Measurements from ENCODE around the gene PHLDB1. TPM values are rescaled to one million over a fixed set of nuclear protein-coding genes. Genes with fewer than 3 reads are reported as not detected.

The PHLDB1 gene
- total RNA-seq, 6 donors from 2014 or later = 45.5 to 188 (median 100) TPM

DNA sequence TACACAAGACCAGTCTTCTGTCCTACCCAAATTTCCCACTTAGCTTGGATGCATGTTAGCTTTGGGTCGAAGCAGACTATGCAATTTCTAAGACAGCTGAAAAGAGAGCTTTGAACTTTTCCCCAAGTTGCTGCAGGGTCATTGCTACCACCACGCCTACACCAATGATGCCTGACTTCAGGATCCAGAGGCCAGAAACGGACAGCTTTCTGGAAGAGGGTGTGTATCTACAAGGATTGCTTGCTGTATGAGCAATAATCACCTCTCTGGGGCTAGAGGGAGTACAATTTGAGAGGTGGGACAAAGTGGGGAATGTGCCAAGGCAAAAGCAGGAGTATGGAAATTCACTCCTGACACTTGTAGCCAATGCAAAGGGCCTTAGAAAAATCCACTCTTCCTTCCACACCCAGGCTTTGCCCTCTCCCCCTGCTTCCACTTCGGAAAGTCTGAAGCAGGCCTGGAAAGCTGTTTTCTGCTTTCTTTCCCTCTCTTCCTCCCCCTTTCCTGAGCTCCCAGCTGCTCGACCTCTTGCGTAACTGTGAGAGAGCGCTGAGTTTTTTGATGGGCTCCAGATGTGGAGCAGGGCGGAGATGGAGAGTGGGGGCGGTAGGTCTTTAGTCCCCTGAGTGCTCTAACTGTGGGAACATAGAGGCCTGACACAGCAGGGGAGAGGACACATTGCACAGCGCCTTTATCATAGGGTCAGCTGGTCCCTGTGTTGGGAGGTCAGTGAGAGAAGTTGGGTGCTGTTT is 2.1 kb upstream of the PHLDB1 start:
- WGBS, 2 donors = 37 to 44% methylated on average over 10 of the region's 10 CpGs
- Histone ChIP-seq H3K4me3 (no peak overlapping the region), H3K4me1 (peaks cover 35 to 46% (median 40%) of the 10 kb centered on the region in 4 donors), H3K27ac (peak overlapping the region; percentile 32 to 96 (median 92)), H3K9me3 (no peaks in the 10 kb centered on the region), H3K36me3 (peaks cover 13 to 28% (median 20%) of the 10 kb centered on the region in 4 donors), H3K27me3 (peaks cover 0 to 5% (median 0%) of the 10 kb centered on the region in 4 donors)
- TF ChIP-seq POLR2A (IDR thresholded peaks at IDR 0.05) = peak in 1 of 4 donors; percentile 17
- peak in 2 of 4 donors; percentile 44 to 71 for TF ChIP-seq EP300 (IDR thresholded peaks at IDR 0.05)
- peak; percentile 83 to 89 for TF ChIP-seq POLR2AphosphoS5 (IDR thresholded peaks at IDR 0.05)
- TF ChIP-seq, protein P1, sequence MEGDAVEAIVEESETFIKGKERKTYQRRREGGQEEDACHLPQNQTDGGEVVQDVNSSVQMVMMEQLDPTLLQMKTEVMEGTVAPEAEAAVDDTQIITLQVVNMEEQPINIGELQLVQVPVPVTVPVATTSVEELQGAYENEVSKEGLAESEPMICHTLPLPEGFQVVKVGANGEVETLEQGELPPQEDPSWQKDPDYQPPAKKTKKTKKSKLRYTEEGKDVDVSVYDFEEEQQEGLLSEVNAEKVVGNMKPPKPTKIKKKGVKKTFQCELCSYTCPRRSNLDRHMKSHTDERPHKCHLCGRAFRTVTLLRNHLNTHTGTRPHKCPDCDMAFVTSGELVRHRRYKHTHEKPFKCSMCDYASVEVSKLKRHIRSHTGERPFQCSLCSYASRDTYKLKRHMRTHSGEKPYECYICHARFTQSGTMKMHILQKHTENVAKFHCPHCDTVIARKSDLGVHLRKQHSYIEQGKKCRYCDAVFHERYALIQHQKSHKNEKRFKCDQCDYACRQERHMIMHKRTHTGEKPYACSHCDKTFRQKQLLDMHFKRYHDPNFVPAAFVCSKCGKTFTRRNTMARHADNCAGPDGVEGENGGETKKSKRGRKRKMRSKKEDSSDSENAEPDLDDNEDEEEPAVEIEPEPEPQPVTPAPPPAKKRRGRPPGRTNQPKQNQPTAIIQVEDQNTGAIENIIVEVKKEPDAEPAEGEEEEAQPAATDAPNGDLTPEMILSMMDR (IDR thresholded peaks at IDR 0.05) = no peak
- peak in 1 of 2 donors; percentile 44 for DNase-seq
- ATAC-seq (ENCODE audit: low FRiP score in 2 of 2) = peak in 1 of 2 donors; percentile 55

DNA sequence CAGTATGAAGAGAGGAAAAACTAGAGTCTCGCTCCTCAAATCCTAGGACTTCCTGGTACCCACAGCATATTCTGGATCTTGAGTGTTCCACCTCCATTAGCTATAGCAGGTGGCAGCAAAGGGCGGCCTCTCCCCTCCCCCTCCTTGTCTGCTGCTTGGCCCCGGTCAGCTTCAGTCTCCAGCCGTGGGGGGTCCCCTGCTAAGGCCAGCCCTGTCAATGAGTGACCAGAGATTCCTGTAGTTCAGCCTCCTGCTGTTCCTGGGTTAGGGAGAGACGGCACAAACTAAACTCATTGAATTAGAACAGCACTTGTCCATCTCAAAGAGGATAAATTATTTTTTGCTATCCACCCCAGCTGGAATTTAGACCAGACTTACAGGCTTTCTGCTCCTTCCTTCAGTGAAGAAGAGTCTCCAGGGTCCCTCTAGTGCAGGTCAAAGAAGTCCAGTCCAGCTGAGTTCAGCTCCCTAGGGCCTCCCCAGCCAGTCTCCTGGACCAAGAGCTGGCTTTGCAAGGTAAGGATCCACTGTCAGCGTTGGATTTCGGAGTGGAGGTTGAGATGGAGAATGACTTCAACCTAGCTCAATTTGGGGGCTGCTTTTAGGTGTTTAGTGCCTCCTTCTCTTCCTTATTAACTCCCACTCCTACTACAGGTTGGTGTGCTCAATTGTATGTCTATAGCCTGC is 1.1 kb upstream of the PHLDB1 start:
- ATAC-seq (ENCODE audit: low FRiP score in 2 of 2) (no peak), DNase-seq (no peak)
- WGBS, 2 donors = 72 to 77% methylated on average over 6 to 7 of the region's 7 CpGs
- H3K36me3 ChIP-seq = peaks cover 8 to 18% (median 11%) of the 10 kb centered on the region in 4 donors
- H3K9me3 ChIP-seq = no peaks in the 10 kb centered on the region
- peaks cover 39 to 56% (median 50%) of the 10 kb centered on the region in 4 donors for H3K4me1 ChIP-seq
- H3K4me3 ChIP-seq = no peak overlapping the region
- H3K27me3 ChIP-seq = peaks cover 0 to 10% (median 3%) of the 10 kb centered on the region in 4 donors
- TF ChIP-seq POLR2A (IDR thresholded peaks at IDR 0.05) (no peak), EP300 (IDR thresholded peaks at IDR 0.05) (no peak), POLR2AphosphoS5 (IDR thresholded peaks at IDR 0.05) (no peak)
- TF ChIP-seq, protein P1 (IDR thresholded peaks at IDR 0.05) = no peak
- H3K27ac ChIP-seq = peak overlapping the region; percentile 32 to 96 (median 92)

DNA sequence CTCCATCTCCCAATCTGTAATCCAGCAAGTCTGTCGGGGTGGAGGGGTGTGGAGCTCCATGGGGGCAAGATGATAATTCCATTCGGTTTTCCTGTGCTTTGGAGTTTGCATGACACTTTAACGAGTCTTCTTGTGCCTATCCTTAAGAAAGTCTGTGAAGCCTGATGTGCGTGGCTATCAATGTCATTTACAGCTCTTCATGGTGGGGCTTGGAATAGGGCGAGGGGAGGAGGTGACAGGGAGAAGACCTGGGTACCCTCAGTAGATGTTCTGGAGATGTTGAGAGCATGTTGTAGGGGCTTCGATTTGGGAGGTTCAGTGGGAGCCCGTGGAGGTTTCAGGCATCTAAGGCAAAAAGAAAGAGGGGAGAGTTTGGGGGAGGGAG is 579 bp upstream of the PHLDB1 start:
- Histone ChIP-seq H3K36me3 (peaks cover 3 to 13% (median 6%) of the 10 kb centered on the region in 4 donors), H3K4me3 (no peak overlapping the region), H3K9me3 (no peaks in the 10 kb centered on the region), H3K4me1 (peaks cover 39 to 58% (median 50%) of the 10 kb centered on the region in 4 donors), H3K27ac (peak overlapping the region in 3 of 4 donors; percentile 90 to 96 (median 95)), H3K27me3 (peaks cover 0 to 10% (median 3%) of the 10 kb centered on the region in 4 donors)
- TF ChIP-seq EP300 (IDR thresholded peaks at IDR 0.05) (no peak), POLR2A (IDR thresholded peaks at IDR 0.05) (no peak), POLR2AphosphoS5 (IDR thresholded peaks at IDR 0.05) (no peak)
- TF ChIP-seq, protein P1 (IDR thresholded peaks at IDR 0.05) = no peak
- 71 to 89% methylated on average over 7 of the region's 7 CpGs for whole genome bisulfite sequencing, 2 donors
- no peak for DNase-seq
- no peak for ATAC-seq (ENCODE audit: low FRiP score in 2 of 2)

DNA sequence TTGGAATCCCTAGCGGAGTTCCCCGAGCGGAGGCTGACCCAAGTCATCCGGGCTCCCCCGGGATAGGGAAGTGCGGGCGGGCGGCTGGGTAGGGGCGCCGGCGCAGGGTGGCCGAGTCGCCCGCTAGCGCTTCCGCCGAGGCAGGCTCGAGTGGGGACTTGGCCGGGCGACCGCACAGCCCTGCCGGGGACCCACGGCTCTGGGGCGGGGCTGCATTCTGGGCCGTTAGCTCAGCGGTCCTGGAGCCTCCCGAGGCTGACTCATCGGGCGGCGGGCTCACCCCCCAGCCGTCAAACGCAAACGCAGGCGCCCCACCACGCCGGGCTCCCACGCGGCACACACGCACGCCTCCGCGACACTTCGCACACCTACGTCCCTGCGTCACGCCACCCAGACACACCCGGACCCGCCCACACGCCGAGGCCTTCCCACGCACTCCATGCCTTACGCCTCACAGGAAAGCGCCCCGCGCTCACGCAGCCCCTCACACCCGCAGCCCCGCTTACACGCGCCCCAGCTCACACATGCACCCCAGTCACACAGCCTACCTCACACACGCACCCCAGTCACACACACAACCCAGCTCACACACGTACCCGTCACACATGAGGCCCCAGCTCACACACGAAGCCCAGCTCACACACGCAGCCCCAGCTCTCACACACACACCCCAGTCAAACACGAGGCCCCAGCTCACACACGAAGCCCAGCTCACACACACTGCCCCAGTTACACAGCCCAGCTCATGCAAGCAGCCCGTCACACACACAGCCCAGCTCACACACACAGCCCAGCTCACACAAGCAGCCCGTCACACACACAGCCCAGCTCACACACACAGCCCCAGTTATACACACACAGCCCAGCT is 1.2 kb downstream of the PHLDB1 start:
- peak overlapping the region; percentile 48 to 80 (median 70) for H3K4me3 ChIP-seq
- H3K4me1 ChIP-seq = peaks cover 53 to 70% (median 60%) of the 10 kb centered on the region in 4 donors
- H3K27me3 ChIP-seq = peaks cover 0 to 10% (median 3%) of the 10 kb centered on the region in 4 donors
- peak overlapping the region; percentile 90 to 96 (median 94) for H3K27ac ChIP-seq
- TF ChIP-seq POLR2AphosphoS5 (IDR thresholded peaks at IDR 0.05) (peak; percentile 46 to 70), POLR2A (IDR thresholded peaks at IDR 0.05) (peak in 3 of 4 donors; percentile 45 to 61 (median 53))
- TF ChIP-seq, protein P1 (IDR thresholded peaks at IDR 0.05) = no peak
- WGBS, 2 donors = 27 to 32% methylated on average over 32 to 35 of the region's 69 CpGs
- peak; percentile 69 to 84 for ATAC-seq (ENCODE audit: low FRiP score in 2 of 2)
- DNase-seq = peak; percentile 56 to 93
- H3K36me3 ChIP-seq = peaks cover 0 to 2% (median 0%) of the 10 kb centered on the region in 4 donors
- no peaks in the 10 kb centered on the region for H3K9me3 ChIP-seq

Measured in upper lobe of left lung (tissue), 6 donors.